Non-pigmented ciliary epithelial cell (primary cell): ENCODE results near the gene DCP2.
A peak's percentile ranks its signal among the peaks of the same experiment; 100 is the strongest.

Experiments
- DNase-seq: peaks from one replicate; pipeline ENCODE4 v3.0.0-alpha.2; 2010; ENCODE audit warnings: low read depth

Gene DCP2

DNA sequence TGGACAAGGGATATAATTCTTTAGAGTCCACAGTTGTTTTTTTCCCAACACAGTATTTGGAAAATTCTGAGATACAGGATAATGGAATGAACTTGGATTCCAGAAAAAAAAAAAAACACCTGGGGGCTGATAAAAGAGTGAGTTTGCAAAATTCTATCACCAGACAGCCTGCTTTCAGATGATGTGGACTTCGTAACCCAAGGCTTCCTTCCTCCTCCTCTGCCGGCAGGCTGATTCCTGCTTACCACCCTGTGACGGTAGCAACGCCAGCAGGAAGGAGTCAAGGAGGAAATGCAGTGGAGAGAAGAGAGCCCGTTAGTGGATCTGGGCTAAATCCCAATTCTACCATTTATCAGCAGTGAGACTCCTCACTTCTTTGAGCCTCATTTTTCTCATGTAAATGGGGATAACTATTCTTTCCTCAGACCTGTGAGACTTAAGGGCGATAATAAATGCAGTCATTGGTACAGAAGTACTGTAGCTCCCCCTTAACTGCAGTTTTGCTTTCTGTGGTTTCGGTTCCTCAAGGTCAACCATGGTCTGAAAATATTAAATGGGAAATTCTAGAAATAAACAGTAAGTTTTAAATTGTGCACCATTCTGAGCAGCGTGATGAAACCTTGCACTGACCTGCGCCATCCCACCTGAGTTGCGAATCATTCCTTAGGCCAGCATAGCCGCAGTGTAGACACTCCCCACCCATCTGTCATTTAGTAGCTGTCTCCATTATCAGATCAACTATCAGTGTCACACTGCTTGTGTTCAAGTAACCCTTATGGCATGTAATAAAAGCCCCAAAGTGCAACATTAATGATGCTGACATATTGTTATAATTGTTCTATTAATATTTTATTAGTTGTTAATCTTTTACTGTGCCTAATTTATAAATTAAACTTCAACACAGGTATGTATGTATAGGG is 71.4 kb downstream of the DCP2 start:
- no peak for DNase-seq

DNA sequence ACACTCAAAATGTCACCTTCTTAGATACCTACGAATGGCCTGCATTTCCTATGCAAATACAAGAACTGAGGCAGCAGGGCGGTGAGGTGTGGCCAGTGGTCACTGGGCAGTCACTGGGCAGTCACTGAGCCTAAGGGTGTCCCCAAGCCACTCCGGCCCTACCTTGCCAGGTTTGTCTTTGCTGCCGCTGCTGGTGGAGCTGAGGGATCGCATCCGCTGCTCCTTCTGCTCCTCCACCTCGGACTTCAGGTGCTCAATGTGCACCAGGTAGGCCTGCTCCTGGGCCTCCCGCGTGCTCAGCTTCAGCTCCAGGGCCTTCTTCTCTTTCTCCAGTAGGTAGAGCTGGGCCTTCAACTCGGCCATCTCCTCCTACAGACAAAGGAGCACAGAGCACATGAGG is 72.3 kb downstream of the DCP2 start:
- DNase-seq, result no peak

DNA sequence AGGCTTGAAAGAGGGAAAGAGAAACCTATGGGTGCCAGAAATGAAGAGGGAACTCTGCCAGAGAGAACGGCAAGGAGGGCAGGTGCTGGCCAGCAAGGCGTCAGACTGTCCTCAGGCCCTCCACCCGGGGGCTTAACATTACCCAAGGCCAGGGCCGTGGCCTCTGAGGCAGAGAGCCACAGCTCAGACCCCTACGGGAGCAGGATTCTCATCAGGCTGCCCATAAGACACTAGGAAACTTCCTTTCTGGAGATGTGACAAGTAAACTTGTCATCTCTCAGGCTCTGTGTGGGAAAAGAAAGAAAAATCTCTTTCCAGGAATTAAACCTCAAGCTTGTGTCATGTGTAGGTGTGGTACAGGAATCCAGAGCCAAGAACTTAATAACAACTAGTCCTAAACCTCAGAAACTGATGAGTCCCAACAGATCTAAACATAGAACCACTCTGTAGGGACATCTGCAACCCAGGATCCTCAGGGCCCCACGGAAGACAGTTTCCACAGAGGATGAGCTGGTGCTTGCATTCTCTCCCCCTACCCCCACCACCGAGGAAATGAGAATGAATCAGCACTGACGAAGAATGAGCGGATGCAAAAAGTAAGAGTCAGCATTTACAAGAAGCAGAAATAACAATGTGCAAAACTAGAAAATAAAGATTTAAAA is 74.3 kb downstream of the DCP2 start:
- no peak for DNase-seq

DNA sequence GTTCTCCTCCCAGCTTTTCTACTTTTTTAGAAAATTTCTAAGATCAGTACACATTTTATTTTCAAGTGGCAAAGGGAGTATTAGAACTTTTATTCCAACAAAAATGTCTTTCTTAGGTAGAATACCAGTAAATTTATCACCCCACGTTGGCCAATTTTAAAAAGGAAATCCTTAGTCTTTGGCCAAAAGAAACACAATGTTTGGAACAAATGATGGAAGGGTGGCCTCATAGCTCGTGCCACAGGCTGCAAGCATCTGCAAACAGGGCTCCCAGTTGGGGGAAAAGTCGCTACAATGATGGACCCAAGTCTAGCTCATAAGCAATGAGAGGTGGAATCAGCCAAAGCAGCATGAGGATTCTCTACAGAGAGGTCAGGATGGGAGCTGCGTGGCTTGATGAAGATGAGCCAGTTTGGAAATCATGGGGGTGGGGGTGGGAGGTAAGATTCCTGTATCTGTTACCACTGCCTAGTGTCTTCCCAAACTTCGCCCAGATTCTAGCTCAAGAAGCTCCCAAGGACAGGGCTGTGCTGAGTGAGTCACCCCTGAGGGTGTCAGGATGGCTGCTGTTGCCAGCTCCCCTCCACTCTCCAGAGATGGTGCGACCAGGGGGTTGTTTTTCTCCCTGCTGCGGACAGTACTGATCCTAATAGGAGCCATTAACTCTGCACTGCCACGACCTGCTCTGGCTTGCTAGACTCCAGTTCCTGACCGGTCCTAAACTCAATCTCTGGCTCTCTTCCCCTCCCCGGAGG is 75.6 kb downstream of the DCP2 start:
- DNase-seq, result no peak

DNA sequence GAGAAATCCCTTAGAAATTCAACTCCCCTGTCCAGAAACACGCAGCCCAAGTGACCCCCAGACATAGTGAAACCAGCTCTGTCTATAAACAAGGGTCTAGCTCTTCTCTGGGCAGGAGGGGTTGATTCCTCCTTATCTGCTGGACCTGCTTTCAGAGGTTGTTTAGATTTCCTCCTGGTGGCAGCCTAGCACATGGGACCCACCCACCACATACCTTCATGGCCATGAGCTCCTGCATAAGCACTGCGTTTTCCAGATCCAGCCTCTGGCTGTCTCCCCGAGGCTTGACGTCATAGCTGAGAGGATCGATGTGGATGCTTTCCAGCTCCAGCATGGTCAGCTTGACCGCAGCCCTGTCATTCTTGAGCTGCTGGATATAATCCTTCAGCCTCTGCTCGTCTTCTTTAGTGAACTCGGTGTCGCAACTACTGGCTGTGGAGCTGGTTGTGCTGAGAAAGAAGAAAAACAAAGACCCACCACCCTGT is 77.0 kb downstream of the DCP2 start:
- no peak for DNase-seq

DNA sequence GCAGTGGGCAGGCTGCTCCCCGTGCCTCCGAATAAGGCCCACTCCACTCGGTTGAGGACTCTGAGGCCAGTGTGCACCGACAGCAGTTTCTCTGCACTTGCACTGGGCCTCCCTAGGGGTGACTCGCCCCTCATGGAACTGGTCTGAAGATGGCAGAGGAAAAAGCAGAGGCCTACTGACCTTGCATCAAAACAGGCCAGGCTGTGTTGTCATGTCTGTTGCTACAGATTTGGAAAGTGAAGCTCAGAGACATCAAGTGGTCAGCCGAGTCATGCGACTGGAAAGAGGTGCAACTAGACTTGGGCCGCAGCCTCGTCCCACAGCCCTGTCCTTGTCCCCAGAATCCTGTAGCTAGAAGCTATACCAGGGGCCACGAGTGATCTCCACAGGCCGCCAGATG is 78.3 kb downstream of the DCP2 start:
- DNase-seq, result no peak

DNA sequence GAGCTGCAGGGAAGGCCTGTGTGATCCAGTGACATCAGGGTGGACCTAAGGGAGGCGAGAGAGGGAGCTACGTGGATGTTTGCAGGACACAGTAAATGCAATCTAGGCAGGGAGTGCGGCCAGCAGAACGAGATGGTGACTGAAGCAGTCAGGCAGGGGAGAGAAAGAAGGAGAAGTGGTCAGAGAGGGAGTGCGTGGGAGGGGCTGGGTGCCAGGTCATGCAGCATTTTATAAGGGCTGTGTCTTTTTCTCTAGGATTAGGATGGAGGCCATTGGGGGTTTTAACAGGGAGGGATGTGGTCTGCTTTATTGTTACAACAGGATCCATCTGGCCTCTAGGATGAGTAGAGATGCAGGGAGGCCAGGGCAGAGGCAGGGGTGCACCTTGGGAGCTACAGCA is 80.4 kb downstream of the DCP2 start:
- no peak for DNase-seq

DNA sequence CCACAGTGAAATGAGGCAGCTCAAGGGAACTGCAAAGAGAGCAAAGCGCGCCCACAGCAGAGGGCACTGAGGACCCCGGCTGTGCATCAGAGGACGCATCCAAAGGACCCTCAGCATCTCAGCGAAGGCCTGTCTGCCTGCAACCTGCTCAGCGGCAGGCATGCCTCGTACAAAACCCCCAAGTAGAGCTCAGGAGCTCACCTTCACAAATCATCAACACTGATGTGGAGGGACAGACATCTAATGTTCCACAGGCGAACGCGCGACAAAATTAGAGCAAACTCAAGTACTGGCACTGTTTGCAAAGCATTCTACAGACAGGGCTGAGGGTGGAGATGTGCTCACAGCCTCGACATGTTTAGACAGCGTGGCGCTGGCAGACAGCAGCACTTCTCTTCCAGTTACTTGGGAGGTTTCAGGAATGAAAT is 81.0 kb downstream of the DCP2 start:
- no peak for DNase-seq

DNA sequence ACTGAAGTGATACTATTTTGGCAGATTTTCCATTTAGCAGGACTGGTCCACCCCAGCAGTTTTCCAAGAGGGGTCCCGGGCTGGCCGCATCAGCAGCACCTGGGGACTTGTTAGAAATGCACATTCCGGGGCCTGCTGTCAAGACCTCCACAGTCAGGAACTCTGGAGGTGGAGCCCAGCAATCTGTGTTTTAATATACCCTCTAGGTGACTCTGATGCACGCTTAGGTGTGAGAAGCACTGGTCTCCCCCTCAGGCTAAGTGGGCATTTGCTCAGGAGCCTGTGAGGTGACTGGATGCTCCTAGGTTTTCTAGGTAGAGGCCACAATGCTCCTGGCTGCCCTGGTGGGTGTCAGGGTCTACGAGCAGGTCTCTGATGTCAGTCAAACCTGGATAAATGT is 81.7 kb downstream of the DCP2 start:
- no peak for DNase-seq

DNA sequence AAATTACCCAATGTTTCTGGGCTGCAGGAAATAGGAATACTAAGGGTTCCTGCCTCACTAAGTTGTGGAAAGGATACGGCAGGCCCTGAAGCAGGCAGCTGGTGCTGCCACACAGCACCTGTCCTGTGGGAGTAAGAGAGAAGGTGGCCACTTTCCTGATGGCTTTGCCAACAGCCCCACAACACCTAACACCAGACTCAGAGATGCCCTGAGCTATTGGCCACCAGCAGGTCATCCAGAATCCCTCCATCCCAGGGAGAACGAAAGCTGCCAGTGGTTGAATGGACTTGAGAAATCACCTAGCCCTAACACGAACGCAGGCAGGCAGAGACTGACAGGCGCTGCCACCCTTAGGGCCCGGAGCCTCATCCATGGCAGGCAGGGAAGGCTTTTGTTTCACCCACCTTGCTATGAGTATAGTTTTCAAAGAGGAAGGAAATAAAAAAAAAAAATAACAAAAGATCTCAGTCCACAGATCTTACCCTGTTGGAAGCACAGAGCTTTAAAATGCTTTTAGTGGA is 82.2 kb downstream of the DCP2 start:
- DNase-seq, result no peak

DNA sequence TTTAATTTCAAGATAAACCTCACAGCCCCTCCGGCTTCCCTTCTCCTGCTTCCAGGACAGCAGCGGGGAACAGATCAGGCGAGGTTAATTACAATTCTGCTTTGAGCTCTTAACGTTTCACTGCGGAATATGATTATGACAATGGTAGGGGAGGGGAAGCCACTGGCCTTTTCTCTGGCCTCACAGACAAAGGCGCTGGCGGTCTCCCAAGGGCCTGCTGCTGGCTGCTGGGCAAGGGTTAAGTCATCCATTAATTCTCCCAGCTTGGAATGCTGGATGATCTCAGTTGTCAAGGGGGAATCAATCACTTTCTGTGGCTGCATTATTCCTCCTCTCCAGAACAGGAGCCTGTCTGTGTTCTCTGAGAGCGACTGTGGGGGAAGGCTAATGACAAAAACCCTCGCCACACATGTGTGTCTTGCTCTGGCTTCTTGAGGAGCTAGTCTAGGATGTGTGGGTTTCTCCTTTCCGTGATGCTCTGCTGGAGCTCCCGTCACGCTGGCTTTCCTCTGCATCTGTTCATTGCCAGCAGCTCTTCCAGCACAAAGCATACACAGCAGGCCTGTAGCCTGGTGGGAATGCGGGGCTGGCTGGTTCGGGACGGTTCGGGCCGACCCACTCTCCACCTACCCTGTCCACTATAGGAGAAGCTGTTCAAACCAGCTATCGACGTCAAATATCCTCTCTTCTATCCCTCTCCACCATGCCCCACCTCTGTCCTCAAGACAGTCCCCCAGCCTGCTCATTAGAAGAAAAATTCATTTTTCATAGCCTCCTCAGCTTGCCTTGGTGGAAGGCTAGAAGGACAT is 82.8 kb downstream of the DCP2 start:
- no peak for DNase-seq

DNA sequence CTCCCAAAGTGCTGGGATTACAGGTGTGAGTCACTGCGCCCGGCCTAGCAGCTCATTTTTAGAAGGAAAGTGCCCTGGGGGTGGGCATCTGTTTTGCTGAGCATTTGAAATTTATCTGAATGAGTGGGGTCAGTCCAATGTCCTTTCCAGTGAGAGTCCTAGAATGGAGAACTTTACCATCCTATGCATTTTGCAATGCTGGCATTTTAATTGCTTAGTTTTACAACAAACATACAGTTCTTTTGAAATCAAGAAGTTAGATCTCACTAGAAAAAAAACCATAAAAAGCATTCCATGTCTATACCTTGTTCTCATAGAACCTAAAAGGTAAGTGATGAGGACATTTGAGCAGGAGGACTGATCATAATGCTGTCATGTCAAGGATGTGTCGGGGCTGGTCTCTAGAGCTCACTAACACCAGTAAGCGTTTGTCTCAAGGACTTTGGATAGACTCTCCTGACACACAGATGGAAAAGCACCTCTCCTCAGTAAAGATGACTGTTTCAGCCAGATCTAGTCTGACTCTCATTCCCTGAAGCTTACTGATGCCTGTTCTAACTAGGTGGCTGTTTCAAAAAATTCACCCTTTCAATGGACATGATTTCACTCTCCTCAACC is 83.9 kb downstream of the DCP2 start:
- no peak for DNase-seq

DNA sequence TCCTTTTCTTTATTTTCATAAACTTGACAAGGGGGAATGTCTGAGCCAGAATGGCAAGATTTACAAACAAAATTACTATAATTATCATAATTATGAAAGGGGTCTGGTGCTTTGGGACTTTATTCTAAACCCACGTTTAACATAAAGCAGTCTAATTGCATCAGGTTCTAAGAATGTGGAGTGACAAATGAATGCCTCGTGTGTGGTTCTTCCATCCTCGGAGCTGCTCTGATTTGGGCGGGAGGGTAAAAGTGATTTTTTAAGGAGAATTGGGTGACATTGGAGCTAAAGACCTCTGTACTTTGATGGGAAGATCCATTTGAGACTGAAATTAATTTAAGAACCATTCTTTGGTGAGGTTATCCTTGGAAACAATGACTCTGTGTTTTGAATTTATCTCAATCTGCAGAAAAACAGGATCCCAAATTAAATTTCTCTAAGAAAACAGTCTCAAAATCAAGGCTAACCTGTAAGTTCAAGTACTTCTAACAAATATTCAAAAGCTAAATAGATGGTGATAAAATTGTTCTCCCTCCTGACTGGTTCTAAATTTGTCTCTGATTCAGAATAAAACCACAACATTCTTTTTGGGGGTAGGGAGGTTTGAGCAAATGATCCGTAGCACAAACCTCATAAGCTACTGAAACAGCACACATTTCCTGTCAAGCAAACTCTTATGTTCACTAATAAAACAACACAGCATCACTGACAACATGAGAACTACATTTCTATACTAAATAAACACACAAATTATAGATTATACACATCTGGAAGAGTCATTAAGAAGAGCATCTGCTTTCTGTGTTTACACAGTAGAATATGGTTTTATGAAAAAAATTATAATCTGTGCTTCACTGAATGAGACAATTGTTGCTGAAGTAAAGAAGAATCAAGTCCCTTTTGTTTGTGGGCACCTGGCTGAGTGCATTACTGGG is 85.5 kb downstream of the DCP2 start:
- DNase-seq, result peak; percentile 71

DNA sequence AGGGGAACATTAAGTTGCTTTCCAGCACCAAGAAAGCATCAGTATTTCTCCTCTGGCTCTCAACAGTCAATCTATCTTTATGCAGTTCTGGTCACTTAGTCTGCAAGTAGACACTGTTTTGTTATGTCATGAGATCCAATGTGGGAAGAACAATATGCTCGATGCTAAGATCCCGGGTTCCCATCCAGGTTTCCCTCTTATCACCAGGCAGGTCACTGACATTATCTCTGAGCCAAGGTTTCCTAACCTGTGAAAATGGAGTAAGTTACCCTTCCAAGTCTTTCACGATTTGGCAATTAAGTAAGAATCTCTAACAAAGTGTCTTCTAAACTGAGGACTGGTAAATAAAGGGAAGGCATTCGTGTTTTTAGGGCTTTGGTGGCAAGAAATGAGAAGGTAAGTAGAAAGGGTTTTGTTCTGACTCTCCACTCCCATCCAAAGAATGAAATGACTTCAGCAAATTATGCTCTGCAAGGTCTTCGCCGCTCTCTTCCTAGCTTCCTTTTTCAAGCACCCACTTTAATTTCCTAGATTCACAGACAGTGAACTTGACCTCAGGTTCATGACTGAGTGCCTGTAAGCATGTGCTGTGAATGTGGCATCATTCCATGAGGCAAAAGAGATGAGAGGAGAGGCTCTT is 86.4 kb downstream of the DCP2 start:
- no peak for DNase-seq

DNA sequence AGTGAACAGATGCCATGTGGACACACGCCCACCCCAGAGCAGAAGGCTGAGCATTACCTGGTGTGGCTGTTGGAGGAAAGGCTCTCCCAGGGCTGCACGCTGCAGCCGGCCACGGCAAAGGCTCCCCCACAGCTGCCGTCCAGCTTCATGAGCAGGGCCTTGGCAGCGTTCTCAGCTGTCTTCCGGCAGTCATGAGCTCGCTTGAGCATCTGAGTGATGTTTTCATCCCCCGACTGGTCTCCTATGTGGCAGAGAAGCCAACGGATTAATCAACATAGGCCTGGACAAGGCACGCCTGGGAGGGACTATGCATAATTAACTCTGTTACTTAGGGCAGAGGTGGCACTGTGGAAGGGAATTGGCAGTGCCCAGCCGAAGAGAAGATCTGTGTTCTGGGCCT is 87.3 kb downstream of the DCP2 start:
- DNase-seq, result no peak

DNA sequence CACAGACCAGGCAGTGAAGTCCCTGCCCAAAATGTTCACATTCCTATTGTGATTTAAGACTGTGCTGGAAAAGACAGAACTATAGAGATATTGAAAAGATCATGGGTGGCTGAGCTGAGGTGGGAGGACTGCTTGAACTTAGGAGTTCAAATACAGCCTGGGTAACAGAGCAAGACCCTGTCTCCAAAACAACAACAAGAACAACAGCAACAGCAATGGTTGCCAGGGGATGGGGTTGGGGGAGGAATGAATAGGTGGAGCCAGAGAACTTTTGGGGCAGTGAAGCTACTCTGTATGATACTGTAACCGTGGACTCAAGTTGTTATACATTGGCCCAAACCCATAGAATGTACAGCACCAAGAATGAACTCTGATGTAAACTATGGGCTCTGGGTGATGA is 88.2 kb downstream of the DCP2 start:
- no peak for DNase-seq

DNA sequence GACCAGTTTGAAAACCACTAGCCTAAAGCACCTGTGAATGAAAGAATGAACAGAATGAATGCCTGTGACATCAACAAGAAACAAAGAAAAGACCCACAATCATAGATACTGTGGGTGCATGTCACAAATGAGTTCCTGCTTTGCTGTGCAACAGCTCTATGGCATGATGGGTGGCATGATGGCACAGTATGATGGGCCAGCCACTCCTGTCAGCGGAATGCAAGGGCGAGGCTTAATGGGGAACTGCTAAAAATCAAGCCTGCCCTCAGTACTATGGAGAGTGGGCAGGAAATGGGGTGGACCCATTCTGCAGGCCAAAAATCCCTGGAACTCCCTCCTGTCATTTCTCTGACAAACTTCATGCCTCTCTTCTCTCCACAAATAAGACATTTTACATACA is 89.0 kb downstream of the DCP2 start:
- DNase-seq, result no peak

DNA sequence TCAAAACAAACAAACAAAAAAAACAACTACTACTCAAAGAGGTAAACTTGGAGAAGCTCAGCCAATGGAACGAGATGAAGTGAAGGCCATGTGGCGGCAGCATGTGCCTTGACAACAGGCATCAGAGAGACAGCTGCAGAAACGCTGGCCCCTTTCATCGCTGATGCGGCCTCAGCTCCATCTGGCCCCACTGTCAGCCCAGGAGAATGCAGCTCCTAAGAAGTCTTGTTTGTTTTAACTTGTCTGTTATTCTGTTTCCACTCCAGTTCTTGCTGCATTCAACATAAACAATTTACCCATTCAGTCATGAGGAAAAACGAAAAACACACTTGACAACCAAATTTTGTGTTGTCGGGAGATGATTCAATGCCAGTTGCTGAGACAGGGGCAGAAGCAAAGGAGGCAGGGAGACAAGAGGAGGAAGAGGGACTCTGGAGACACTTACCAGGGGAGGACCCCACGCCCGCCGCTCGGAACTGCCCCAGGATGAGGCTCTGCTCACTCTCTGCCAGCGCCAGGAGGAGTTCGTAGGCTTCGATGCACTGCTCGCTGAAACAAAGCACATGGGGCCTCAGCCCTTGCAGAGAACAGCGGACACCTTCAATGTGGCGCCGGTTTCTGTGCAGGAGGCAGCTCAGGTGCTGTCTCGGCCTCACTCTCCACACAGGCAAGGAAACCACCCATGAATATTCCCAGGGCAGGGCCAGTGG is 91.2 kb downstream of the DCP2 start:
- no peak for DNase-seq

DNA sequence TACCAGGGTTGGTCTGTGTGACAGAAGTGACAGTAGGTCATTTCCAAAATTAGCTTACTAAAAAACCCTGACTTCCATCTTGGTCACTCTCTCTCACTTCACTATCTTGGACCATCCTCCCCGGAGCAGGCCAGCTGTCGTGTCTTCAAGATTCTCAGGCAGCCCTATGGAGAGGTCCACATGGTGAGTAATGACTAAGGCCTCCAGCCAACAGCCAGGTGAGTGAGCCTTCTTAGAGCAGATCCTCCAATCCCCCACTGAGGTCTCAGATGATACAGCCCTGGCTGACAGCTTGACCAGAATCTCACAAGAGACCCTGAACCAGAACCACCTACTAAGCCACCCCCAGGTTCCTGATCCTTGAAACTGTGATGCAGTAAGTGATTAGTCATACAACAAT is 92.0 kb downstream of the DCP2 start:
- no peak for DNase-seq
